Ishikawa (cell line): ENCODE results near the gene TM9SF1.

ENCODE experiments used
- CEBPB ChIP-seq: IDR thresholded peaks from 2 replicates; pipeline ENCODE4 v1.6.1; 2012
- NFIC ChIP-seq: IDR thresholded peaks from 2 replicates; pipeline ENCODE4 v1.6.1; 2012
- RAD21 ChIP-seq: IDR thresholded peaks from 2 replicates; pipeline ENCODE4 v1.6.1; 2012; ENCODE audit warnings: low read depth
- TAF1 ChIP-seq: IDR thresholded peaks from 2 replicates; pipeline ENCODE4 v1.6.1; 2012; ENCODE audit warnings: low read depth, mild to moderate bottlenecking
- YY1 ChIP-seq: IDR thresholded peaks from 2 replicates; pipeline ENCODE4 v1.6.1; 2012; ENCODE audit warnings: low read depth
- TF ChIP-seq, protein P1 (sequence below): IDR thresholded peaks from 2 replicates; pipeline ENCODE4 v1.6.1; 2012

GRCh38 chr14:24206260-24207103 is 11.2 kb upstream of the TM9SF1 start:
- no peak for TF ChIP-seq CEBPB
- no peak for TF ChIP-seq TAF1
- TF ChIP-seq, protein P1, sequence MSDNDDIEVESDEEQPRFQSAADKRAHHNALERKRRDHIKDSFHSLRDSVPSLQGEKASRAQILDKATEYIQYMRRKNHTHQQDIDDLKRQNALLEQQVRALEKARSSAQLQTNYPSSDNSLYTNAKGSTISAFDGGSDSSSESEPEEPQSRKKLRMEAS = no peak
- no peak for TF ChIP-seq YY1
- TF ChIP-seq RAD21 = no peak
- no peak for TF ChIP-seq NFIC
